Mammary epithelial cell (primary cell): ENCODE data around the gene LGALS14.

ENCODE experiments used
- CTCF ChIP-seq, 2 donors: IDR thresholded peaks in 1 of 2; conservative IDR thresholded peaks in 1 of 2; 2 replicates each; pipeline ENCODE4 v1.5.1; 2011 to 2012; ENCODE audit warnings: inconsistent platforms in 2 of 2, low read length in 2 of 2, mild to moderate bottlenecking in 2 of 2, control low read depth in 1 of 2, low read depth in 1 of 2; ENCODE audit not compliant: insufficient read depth in 1 of 2; ENCODE audit errors: extremely low read depth in 1 of 2
- EZH2 ChIP-seq: IDR thresholded peaks from 2 replicates; pipeline ENCODE4 v1.6.1; 2012; ENCODE audit warnings: low read length, inconsistent platforms, borderline replicate concordance

GRCh38 chr19:39737891-39738290 is 33.6 kb downstream of the LGALS14 start, which contains the start of gene CLC:
- no peak for TF ChIP-seq CTCF (conservative IDR thresholded peaks at IDR 0.05 in 1 of 2, IDR thresholded peaks at IDR 0.05 in 1 of 2; ENCODE audit: extremely low read depth in 1 of 2, insufficient read depth in 1 of 2, low read depth in 1 of 2, low read length in 2 of 2)
- TF ChIP-seq EZH2, result no peak
